ENCODE results near the gene UMODL1. TPM values are rescaled to one million over a fixed set of nuclear protein-coding genes. Genes with fewer than 3 reads are reported as not detected.

The UMODL1 gene
- total RNA-seq, 1 donor from 2014 or later, result not detected

DNA sequence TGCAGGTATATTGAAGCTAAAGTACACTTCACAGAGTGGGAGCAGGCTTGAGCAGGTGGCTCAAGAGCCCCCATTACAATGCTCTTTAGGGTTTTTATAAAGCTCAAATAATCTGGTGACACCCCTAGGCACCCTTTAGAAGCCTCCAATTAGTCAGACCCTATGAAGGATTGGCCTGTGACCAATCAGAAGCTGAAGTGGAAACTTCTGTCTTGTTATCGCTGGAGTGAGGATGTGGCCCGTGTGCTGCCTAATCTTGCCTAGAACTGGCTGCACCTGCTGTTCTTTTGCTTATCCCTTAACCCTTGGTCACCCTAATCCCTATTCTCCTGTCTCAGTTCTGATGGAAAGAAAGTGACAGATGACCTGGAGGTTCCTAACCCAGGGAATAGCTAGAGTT, 77.0 kb downstream of the UMODL1 start:
- no peak for DNase-seq (ENCODE audit: low read depth in 2 of 2)

DNA sequence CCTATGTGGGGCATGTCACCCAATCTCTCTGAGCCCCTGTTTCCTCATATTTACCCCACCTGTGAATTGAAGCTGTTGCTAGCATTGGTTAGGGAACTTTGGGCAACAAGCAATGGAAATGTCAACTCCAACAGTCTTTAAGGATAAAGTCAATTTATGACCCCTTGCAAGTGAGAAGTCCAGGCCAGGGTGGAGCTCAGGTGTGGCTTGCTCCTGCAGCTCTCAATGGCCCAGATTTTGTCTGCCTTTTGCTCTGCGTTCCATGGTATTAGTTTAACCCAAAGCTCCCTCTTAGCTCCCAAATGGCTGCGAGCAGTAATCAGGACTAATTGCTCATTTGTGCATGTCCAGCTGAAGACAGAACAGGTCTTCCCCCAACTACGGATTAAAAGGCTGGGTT, 77.5 kb downstream of the UMODL1 start:
- no peak for DNase-seq (ENCODE audit: low read depth in 2 of 2)

DNA sequence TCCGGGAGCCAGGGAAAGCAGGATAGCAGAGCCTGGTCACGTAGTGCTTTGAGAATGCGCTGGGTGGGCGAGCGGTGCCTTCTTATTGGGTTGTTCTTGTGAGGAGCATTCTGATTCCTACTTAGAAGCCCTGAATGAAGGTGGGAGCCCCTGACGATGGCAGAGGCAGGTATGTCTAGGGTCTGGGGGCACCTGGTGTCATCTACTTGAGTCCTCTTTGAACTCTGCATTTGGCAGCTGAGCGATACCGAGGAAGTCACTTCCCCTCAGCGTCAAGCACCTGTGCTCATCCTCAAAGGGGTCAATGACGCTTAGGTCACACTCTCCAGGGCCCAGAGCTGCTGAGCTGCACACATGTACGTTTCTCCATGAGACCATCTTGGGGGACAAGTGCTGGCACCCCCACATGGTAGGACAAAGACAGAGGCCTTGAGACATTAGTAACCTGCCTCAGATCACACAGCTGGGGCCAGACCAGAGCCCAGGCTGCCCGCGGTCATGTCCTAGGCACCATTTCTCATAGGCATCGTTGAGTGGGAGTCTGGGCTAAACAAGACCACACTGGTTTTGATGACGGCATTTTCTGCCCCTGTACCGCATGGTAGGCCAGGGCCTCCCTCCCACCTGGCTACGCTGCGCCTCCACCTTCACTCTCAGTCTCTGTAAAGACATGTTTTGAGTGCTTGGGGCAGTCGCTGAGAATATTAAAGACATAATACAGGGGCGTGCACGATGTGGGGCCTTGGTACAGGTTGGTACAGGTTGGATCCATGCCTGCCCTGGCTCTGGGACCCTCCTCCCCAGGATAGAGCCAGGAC, 78.7 kb downstream of the UMODL1 start:
- no peak for DNase-seq (ENCODE audit: low read depth in 2 of 2)

GRCh38 chr21:42150474-42151085, 79.5 kb downstream of the UMODL1 start:
- DNase-seq (ENCODE audit: low read depth in 2 of 2), result no peak

DNA sequence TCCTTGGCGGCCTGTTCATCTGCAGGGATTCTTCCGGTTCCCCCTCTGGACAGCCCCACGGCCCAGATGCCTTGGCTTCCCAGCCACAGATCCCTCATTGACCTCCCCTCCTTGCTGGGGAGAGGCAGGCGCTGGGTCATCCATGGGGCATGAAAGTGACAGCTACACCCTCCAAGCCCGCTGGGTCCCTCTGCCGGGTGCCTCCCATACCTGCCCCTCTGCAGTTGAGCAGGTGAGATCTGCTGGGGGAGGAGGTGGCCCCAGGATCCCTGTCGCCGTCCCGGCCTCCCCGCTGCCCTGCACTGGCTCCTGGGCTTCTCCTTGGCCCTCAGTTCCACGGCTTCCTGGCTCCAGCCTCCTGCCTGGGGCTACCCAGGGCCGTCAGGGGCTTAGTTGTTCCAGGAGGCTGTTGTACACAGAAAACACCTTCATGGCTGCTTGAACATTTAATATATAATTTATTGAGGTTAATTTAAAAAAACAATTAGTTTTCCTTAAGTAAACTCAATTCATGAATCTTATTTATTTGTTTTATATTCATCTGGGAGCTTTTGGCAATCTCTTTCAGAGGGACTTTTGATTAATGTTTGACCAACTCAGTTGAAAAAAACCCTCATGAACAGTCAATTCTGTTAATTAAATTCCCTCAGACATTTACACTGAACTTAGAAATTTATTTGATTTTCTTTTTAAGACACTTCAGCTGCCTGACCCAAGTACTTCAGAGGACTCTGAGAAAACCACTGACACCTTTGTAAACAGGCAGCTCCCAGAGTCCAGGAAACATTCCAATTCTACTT, 80.2 kb downstream of the UMODL1 start:
- no peak for DNase-seq (ENCODE audit: low read depth in 2 of 2)

DNA sequence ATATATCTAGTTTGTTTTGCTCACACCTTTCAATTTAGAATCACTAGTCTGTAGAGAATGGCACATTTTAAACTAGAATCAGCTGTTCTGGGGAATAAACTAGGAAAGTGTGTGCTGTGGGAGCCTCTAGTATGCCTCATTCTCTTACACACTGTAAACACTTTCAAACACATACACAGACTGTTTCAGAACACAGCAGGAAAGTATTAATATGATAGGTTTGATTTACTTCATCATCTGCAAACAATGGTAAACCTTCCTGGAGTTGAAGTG, 80.8 kb downstream of the UMODL1 start:
- DNase-seq (ENCODE audit: low read depth in 2 of 2), result no peak

- DNase-seq (ENCODE audit: low read depth in 2 of 2), result no peak
These were observed 82.0 kb downstream of the UMODL1 start for GRCh38 chr21:42153046-42153686.

- no peak for DNase-seq (ENCODE audit: low read depth in 2 of 2)
These were observed 82.6 kb downstream of the UMODL1 start for GRCh38 chr21:42153746-42154145.

- DNase-seq (ENCODE audit: low read depth in 2 of 2), result no peak
These were observed 83.3 kb downstream of the UMODL1 start for GRCh38 chr21:42154237-42155044.

DNA sequence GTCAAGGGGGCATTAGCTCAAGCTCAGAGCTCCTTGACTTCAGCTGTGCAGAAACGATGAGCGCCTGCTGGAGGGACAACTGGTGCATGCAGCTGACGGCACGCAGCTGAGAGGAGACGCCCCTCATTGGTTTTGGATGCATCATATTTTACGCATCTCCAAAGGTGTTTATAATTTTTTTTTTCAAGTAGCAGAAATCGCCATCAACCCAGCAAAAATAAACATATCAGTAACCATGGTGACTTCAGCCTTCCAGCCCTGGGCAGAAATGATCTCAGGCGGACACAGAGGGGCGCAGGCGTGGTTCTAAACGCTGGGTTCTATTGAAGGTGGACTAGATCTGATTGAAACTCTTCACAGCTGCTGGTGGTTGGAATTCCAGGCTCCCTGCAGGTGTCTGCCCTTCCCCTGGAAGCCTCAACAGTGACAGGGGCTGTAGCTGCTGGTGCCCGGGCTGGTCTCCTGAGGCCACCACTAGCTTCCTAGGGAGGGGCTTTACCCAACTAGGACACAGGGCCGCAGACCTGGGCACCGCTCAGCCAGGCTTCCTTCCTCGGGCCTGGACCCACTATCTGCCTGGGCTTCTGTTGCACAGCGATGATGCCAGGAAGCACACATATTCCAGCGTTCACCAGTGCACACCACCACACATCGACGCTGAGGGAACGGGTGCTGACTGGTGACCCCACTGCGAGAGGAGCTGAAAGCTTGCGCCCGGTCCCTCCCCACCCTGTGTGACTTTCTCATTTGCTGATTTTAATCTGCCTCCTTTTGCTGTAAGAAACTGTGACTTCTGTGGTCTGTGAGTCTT, 84.1 kb downstream of the UMODL1 start:
- DNase-seq (ENCODE audit: low read depth in 2 of 2), result no peak

GRCh38 chr21:42156690-42157605, 85.8 kb downstream of the UMODL1 start:
- DNase-seq (ENCODE audit: low read depth in 2 of 2), result peak in 1 of 2 donors; percentile 55

DNA sequence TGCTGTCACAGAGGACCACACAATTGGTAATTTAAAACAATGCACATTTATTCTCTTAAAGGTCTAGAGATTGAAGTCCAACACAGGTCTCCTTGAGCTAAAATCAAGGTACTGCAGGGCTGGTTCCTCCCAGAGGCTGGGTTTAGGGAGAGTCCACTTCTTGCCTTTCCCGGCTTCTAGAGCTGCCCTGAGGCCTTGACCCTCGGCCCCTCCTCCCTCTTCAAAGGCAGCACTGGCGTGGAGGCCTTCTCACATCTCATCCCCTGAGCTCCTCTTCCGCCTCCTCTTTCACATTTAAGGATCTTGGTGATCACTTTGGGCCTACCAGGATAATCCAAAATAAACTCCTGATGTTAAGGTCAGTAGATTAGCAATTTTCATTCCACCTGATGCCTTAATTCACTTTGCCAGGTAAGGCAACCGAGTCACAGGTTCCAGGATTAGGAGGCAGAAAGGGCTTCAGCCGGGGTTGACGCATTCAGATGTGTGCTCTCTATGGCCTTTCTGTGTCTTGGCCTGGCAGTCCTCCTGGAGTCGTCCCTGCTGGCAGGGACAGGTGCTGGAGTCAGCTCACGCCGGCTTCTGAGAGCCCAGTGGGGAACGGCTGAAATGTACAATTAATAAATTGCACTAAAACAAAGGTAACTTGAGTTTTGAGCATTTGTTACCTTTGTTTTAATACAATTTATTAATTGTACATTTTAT, 86.6 kb downstream of the UMODL1 start:
- DNase-seq (ENCODE audit: low read depth in 2 of 2), result no peak

- DNase-seq (ENCODE audit: low read depth in 2 of 2), result no peak
These were observed 87.7 kb downstream of the UMODL1 start for GRCh38 chr21:42158846-42159245.

GRCh38 chr21:42159560-42160110, 88.5 kb downstream of the UMODL1 start:
- DNase-seq (ENCODE audit: low read depth in 2 of 2), result no peak

- DNase-seq (ENCODE audit: low read depth in 2 of 2), result no peak
These were observed 89.1 kb downstream of the UMODL1 start for GRCh38 chr21:42160111-42160721.

GRCh38 chr21:42160765-42161164, 89.6 kb downstream of the UMODL1 start:
- no peak for DNase-seq (ENCODE audit: low read depth in 2 of 2)

GRCh38 chr21:42161401-42161955, 90.4 kb downstream of the UMODL1 start:
- no peak for DNase-seq (ENCODE audit: low read depth in 2 of 2)

Measured in dermis microvascular lymphatic vessel endothelial cell (primary cell).